Kidney (tissue), 22 donors: Measurements from ENCODE around the gene CAPN13. TPM values are rescaled to one million over a fixed set of nuclear protein-coding genes. Genes with fewer than 3 reads are reported as not detected.

Experiments used
- DNase-seq, 5 donors: peaks; one replicate each; pipeline ENCODE4 v3.0.0-alpha.2; 2013 to 2020
- FAIRE-seq: peaks from 2 replicates; lab custom pipeline; 2012; peaks lifted over from hg19 to GRCh38; lab: Jason Lieb, UNC
- H3K27ac ChIP-seq, 2 donors: one replicate each; pipeline ENCODE4 v1.7.0; 2013; ENCODE audit warnings: low read depth in 2 of 2, low read length in 2 of 2, inconsistent platforms in 1 of 2
- H3K27me3 ChIP-seq: one replicate; pipeline ENCODE4 v1.7.1; 2013; ENCODE audit warnings: low read length, inconsistent platforms; ENCODE audit not compliant: control insufficient read depth, insufficient read depth
- H3K36me3 ChIP-seq, 3 donors: one replicate each; pipeline versions ENCODE4 v1.7.0 to v1.7.1; 2013; ENCODE audit warnings: low read length in 3 of 3, control low read depth in 1 of 3, inconsistent platforms in 1 of 3; ENCODE audit not compliant: insufficient read depth in 3 of 3, control insufficient read depth in 2 of 3
- H3K4me1 ChIP-seq, 3 donors: one replicate each; pipeline versions ENCODE4 v1.7.0 to v1.7.1; 2013; ENCODE audit warnings: low read length in 3 of 3, inconsistent platforms in 1 of 3, low read depth in 1 of 3; ENCODE audit not compliant: control insufficient read depth in 2 of 3, insufficient read depth in 2 of 3
- H3K4me3 ChIP-seq, 3 donors: one replicate each; pipeline versions ENCODE4 v1.7.0 to v1.8.1; 2013; ENCODE audit warnings: low read length in 3 of 3, control low read depth in 1 of 3, inconsistent platforms in 1 of 3
- H3K9ac ChIP-seq, 3 donors: one replicate each; pipeline versions ENCODE4 v1.7.0 to v1.7.1; 2013; ENCODE audit warnings: low read length in 3 of 3, control low read depth in 1 of 3, inconsistent platforms in 1 of 3
- H3K9me3 ChIP-seq, 3 donors: one replicate each; pipeline versions ENCODE4 v1.7.0 to v1.7.1; 2013; ENCODE audit warnings: low read length in 3 of 3, control low read depth in 1 of 3, inconsistent platforms in 1 of 3; ENCODE audit not compliant: control insufficient read depth in 2 of 3, insufficient read depth in 1 of 3
- CTCF ChIP-seq: IDR thresholded peaks from 3 replicates; pipeline ENCODE4 v1.5.1; 2012; ENCODE audit warnings: mild to moderate bottlenecking, moderate library complexity, borderline replicate concordance; ENCODE audit not compliant: insufficient read depth; ENCODE audit errors: extremely low read depth
- intact Hi-C: fragments of 100-400 bp; cut with DNase I; formaldehyde crosslinking; loops from one replicate; pipeline ENCODE4 v1.11.1; 2022
- long read RNA-seq, 10 donors: library from polyadenylated mRNA in 1 of 10; unstranded in 1 of 10; transcript quantifications; one replicate each; pipeline ENCODE4 v2.0.0 and lab custom pipeline, GENCODE V29; 2021 to 2026
- polyA plus RNA-seq: library from polyadenylated mRNA; stranded (reverse); fragments of 350-450 nt; fragmentation: Illumina TruSeq; extraction: RNeasy Lipid Tissue Mini Kit (QIAGEN cat#74804); gene quantifications from one replicate; pipeline ENCODE4 v1.2.3, GENCODE V29; 2014; ENCODE audit warnings: low read depth, low replicate concordance; ENCODE audit not compliant: insufficient read depth
- total RNA-seq: library from RNA; stranded (reverse); fragmentation: NEBNext Ultra II Directional; extraction: Animal tissue kit (Norgen Biotek cat#: 25700); gene quantifications from one replicate; pipeline ENCODE4 v1.2.1, GENCODE V29; 2021
- donor health status: control.
- donor health status: control.
- donor health status: control.
- donor health status: control.
- donor health status: control.
- donor health status: DM: yes; HTN: yes; CAD: no.
- donor health status: Normal renal cell carcinoma (clear cell type).

Gene CAPN13
- total RNA-seq (9.2 TPM), polyA plus RNA-seq (3.4 TPM)
- long read RNA-seq, donor 1 = 0 reads
- long read RNA-seq, donor 2 = 0 reads
- long read RNA-seq, donor 3 = 0 reads
- long read RNA-seq, donor 4 = 0 reads
- long read RNA-seq, donor 5 = 0 reads
- long read RNA-seq, donor 6 = 0 reads
- long read RNA-seq, donor 7, partial matches to known transcripts = 1 of 2 reads
- long read RNA-seq, donor 7, other reads (novel, unspliced or antisense) = 1 of 2 reads
- long read RNA-seq, donor 8 = 0 reads
- long read RNA-seq, donor 9 = 0 reads
- long read RNA-seq, donor 10 = 0 reads

GRCh38 chr2:30807249-30807648 is at the start of gene CAPN13:
Gene CAPN13, minus strand, starts transcription at chr2:30807446. Its CDS starts 20,121 bp downstream, at chr2:30787325.
- H3K4me1 ChIP-seq = peaks cover 0 to 3% (median 0%) of the 10 kb centered on the region in 3 donors
- no peaks in the 10 kb centered on the region for H3K27me3 ChIP-seq
- intact Hi-C loops = no loop called here
- no peak for FAIRE-seq
- no peaks in the 10 kb centered on the region for H3K9me3 ChIP-seq
- TF ChIP-seq CTCF = no peak
- H3K4me3 ChIP-seq = peak within 1 kb of the TSS in 1 of 3 donors; percentile 15
- peak within 1 kb of the TSS in 1 of 3 donors; percentile 47 for H3K9ac ChIP-seq
- H3K27ac ChIP-seq = no peak within 1 kb of the TSS
- H3K36me3 ChIP-seq = no peaks in the 10 kb centered on the region
- DNase-seq = peak in 3 of 5 donors; percentile 36 to 60 (median 57)

GRCh38 chr2:30847841-30848240 is 40.6 kb upstream of the CAPN13 start:
- DNase-seq (no peak), FAIRE-seq (no peak)
- H3K36me3 ChIP-seq = no peaks in the 10 kb centered on the region
- no peaks in the 10 kb centered on the region for H3K9me3 ChIP-seq
- H3K4me3 ChIP-seq = no peak overlapping the region
- TF ChIP-seq CTCF = no peak
- intact Hi-C loops = no loop called here
- no peaks in the 10 kb centered on the region for H3K27me3 ChIP-seq
- H3K4me1 ChIP-seq = no peaks in the 10 kb centered on the region
- no peak overlapping the region for H3K27ac ChIP-seq
- no peak overlapping the region for H3K9ac ChIP-seq

GRCh38 chr2:30847329-30847728 is 40.1 kb upstream of the CAPN13 start:
- Histone ChIP-seq H3K27me3 (no peaks in the 10 kb centered on the region), H3K27ac (no peak overlapping the region), H3K9me3 (no peaks in the 10 kb centered on the region), H3K9ac (no peak overlapping the region), H3K4me3 (no peak overlapping the region), H3K36me3 (no peaks in the 10 kb centered on the region), H3K4me1 (no peaks in the 10 kb centered on the region)
- FAIRE-seq = no peak
- TF ChIP-seq CTCF = no peak
- intact Hi-C loops = no loop called here
- DNase-seq = no peak
